ENCODE results near the gene AK9.

Gene AK9

GRCh38 chr6:109612268-109612667, 78.7 kb downstream of the AK9 start:
- no peak for TF ChIP-seq CTCF (IDR thresholded peaks at IDR 0.05; ENCODE audit: low read depth, low read length, missing control alignments)
- DNase-seq (ENCODE audit: extremely low read depth, low read depth) = no peak

GRCh38 chr6:109611502-109611901, 79.5 kb downstream of the AK9 start:
- no peak for TF ChIP-seq CTCF (IDR thresholded peaks at IDR 0.05; ENCODE audit: low read depth, low read length, missing control alignments)
- no peak for DNase-seq (ENCODE audit: extremely low read depth, low read depth)

More at GRCh38 chr6:109612268-109612667, 78.7 kb downstream of the AK9 start:
- no peak overlapping the region for H3K4me3 ChIP-seq (replicated peaks; ENCODE audit: low read depth, low read length)

GRCh38 chr6:109610590-109610989, 80.4 kb downstream of the AK9 start:
- H3K4me3 ChIP-seq (replicated peaks; ENCODE audit: low read depth, low read length) = no peak overlapping the region
- no peak for TF ChIP-seq CTCF (IDR thresholded peaks at IDR 0.05; ENCODE audit: low read depth, low read length, missing control alignments)
- DNase-seq (ENCODE audit: extremely low read depth, low read depth) = no peak

More at GRCh38 chr6:109611502-109611901, 79.5 kb downstream of the AK9 start:
- no peak overlapping the region for H3K4me3 ChIP-seq (replicated peaks; ENCODE audit: low read depth, low read length)

GRCh38 chr6:109609737-109610136, 81.3 kb downstream of the AK9 start:
- TF ChIP-seq CTCF (IDR thresholded peaks at IDR 0.05; ENCODE audit: low read depth, low read length, missing control alignments) = no peak
- no peak for DNase-seq (ENCODE audit: extremely low read depth, low read depth)
- no peak overlapping the region for H3K4me3 ChIP-seq (replicated peaks; ENCODE audit: low read depth, low read length)

GRCh38 chr6:109606359-109606758, 84.6 kb downstream of the AK9 start:
- TF ChIP-seq CTCF (IDR thresholded peaks at IDR 0.05; ENCODE audit: low read depth, low read length, missing control alignments) = no peak
- no peak for DNase-seq (ENCODE audit: extremely low read depth, low read depth)
- no peak overlapping the region for H3K4me3 ChIP-seq (replicated peaks; ENCODE audit: low read depth, low read length)

- peak; percentile 37 for TF ChIP-seq CTCF (IDR thresholded peaks at IDR 0.05; ENCODE audit: low read depth, low read length, missing control alignments)
- no peak overlapping the region for H3K4me3 ChIP-seq (replicated peaks; ENCODE audit: low read depth, low read length)
- no peak for DNase-seq (ENCODE audit: extremely low read depth, low read depth)
Measured at GRCh38 chr6:109595998-109596397, 95.0 kb downstream of the AK9 start.

- DNase-seq (ENCODE audit: extremely low read depth, low read depth) = no peak
- H3K4me3 ChIP-seq (replicated peaks; ENCODE audit: low read depth, low read length) = no peak overlapping the region
- no peak for TF ChIP-seq CTCF (IDR thresholded peaks at IDR 0.05; ENCODE audit: low read depth, low read length, missing control alignments)
Measured at GRCh38 chr6:109580519-109580918, 110.5 kb downstream of the AK9 start.
